Measurements from ENCODE around the gene RALGDS.

GRCh38 chr9:133144142-133144903 is 23.3 kb upstream of the RALGDS start:
- TF ChIP-seq POLR2A (IDR thresholded peaks at IDR 0.05): peak in 1 of 2 donors; percentile 44
- TF ChIP-seq CTCF (IDR thresholded peaks at IDR 0.05): peak; percentile 97 to 99 (median 98)
